SK-N-DZ (cell line): Measurements from ENCODE around the gene KDF1.

Experiments used
- DNase-seq: peaks from one replicate; pipeline ENCODE4 v3.0.0-alpha.2; 2015; ENCODE audit warnings: low spot score

The KDF1 gene

GRCh38 chr1:26921126-26921539, 39.1 kb downstream of the KDF1 start:
- DNase-seq = no peak

- DNase-seq = no peak
Measured at GRCh38 chr1:26915204-26915842, 44.9 kb downstream of the KDF1 start.

DNA sequence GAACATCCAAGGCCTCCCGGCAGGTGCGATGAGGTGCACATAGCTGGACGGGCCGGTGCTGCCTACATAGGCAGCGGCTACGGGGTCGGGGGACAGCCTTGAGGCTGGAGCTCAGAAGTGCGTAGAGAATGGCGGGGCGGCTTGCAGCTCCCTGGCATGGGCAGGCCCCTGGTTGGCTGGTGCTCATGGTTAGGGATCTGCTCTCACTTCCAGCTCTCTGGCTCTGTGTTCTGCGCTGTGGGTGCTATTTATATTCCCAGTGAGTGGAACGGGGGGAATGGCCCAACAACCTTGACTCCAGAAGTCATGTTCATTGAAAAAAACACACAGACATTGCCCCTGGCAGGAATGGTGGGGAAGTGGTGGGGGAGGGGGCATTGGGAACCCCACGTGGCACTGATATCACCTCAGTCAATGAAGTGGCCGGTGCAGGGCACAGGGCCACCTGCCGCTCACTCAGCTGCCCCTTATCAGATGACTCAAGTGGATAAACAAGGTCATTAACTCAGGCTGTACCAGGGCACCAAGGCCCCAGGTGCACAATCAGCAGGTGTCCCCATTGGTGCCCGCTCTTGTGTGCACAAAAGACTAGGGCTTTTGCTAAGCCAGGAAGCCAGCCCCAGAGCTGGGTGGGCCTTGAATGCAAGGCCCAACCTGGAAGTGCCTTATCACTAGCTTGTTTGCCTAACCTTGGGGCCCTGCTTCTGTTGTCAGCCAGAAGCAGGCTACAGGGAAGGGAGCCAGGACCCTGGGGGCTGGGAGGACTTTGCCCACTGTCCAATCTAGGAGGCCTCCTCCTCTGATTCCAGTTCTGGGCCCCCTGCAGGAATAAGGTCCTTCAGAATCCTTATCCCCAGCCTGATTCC, 46.3 kb downstream of the KDF1 start, which contains the start of gene NR0B2:
Gene NR0B2 (minus strand): TSS at position 222 of the 866 bp plus-strand sequence. CDS start 35 bp downstream, at position 187.
- DNase-seq = peak; percentile 42

DNA sequence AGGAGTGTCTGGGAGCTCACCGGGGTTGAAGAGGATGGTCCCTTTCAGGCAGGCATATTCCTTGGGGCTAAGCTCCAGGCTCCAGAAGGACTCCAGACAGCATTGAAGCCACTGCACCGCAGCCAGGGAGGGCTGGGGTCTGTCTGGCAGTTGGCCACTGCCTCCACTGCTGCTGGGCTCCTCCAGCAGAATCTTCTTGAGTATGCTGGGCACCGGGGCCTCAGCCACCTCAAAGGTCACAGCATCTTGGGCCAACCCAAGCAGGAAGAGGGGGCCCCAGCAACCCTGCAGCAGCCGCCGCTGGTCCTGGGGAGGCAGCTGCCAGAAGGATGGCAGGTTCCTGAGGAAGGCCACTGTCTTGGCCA, 46.9 kb downstream of the KDF1 start:
- no peak for DNase-seq

DNA sequence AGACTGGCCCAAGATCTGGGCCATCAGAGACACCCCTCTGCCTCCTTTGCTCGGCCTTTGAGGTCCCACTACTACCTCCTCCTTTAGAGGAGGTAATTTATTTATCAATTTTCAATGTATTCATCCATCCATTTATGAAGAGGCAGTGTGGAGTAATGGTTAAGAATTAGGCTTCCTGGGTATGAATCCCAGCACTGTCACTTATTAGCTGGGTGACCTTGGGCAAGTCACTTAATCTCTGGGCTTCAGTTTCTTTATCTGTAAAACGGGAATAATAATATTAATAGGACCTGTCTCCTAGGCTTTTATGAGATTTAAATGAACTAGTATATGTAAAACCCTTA, 48.1 kb downstream of the KDF1 start:
- no peak for DNase-seq

DNA sequence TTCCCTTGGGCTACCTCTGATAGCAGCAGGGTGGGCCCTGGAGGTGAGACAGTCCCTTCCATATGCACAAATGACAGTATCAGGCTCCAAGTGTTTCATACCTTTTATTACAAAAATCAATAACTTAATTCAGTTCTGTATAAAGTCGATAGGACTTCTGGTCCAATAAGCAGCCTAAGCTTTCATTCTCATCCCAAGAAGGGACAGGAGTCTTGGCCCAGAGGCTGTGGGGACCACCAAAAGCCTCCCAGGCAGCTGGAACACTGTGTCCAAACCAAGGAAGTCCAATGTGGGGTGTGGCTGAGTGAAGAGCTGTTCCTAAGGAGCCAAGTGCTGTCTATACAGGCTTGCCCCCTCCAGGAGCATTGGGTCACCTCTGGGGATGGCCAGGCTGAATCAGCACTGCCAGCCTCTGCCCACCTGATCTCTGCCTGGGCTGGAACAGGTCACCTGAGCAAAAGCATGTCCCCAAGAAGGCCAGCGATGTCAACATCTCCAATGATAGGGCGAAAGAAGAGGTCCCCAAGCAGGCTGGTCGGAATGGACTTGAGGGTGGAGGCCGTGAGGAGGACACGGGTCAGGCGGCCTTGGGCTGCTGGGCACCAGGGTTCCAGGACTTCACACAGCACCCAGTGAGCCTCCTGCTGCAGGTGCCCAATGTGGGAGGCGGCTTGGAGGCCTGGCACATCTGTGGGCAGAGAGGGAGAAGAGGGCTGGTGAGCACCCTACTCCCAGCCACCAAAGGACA, 48.7 kb downstream of the KDF1 start:
- DNase-seq = no peak

DNA sequence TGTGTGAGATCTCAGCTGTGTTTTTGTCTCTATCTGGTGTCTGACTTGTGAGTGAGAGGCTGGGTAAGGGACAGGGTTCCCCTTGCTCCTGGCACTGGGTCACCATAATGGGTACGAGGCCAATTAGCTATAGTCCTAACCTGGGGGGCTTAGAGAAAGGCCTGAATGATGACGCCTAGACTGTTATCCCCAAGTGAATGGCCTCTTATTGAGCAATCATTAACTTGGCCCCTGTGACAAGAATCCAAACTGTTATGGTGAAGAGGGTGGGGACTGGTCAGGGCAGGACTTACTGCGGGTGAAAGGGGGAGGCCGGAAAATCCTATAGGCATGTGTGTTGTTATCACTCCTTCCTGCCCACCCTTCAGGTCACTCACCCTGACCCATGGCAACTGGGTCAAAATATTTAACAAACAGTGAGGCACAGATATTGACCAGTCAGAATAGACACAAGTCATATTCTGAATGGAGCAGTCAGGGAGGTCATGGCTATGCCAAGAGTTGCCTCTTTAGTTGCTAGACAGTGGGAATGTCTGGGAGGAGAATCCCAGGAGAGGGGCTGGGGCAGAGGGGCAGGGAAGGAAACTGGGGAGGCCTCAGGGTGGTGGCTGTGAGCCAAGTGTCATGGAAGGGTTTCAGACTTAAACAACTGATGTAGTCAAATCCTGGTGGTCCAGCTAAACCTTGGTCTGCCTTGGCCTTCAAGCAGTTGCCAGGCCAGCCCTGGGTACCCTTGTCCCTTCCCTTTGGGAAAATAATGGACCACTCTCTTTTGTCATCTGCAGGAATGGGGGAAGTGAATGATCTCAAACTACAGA, 49.7 kb downstream of the KDF1 start:
- no peak for DNase-seq

- no peak for DNase-seq
Measured at GRCh38 chr1:26909951-26910342, 50.3 kb downstream of the KDF1 start.

- DNase-seq = no peak
Measured at GRCh38 chr1:26907071-26907917, 53.0 kb downstream of the KDF1 start.

- DNase-seq = no peak
Measured at GRCh38 chr1:26900815-26901511, 59.3 kb downstream of the KDF1 start.

DNA sequence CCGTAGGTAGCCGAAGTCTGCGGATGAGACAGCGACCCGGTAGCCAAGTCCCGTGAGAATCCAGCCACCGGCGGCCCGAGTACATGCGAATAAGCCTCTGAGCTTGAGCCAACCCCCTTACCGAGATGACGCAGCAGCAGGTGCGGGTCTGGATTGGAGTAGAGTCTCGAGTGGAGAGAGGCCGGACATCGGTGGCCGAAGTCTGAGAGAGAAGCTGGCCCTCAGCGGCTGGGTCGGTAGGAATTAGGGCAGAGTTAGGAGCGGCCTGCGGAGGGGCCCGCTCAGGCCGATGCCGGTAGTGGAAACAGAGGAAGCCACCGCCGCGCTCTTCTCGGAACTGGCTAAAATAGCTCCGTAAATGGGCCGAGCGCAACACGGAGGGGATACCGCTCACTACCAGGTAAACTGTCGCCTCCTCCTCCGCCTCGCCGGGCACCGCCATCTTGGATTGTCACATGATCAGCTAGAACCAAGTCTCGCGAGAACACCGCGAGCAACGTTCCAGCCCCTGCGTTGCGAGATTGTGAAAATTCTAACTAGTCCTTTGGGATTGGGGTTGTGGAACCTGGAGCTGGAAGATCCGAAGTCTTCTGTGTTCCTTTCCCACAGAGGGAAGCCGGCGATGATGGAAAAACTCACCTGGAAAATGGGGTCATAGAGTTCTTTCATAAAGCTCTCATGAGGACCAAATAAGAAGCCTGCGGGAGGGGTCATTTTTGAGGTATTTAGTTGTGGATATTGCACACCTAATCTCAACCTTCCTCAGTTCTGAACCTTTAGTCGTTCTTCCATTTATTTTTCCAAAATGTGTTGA, 60.1 kb downstream of the KDF1 start, which contains the start of gene GPATCH3:
Gene GPATCH3 (minus strand): TSS at position 467 of the 814 bp plus-strand sequence. CDS start 25 bp downstream, at position 442.
- DNase-seq = peak; percentile 91
